WTC11 (cell line): ENCODE data around the gene OR2W1. TPM values are rescaled to one million over a fixed set of nuclear protein-coding genes. Genes with fewer than 3 reads are reported as not detected.

ENCODE experiments used
- ATAC-seq: fragments of 200-7000 bp; cut with Tn5 transposase; 2 replicates; pipeline ENCODE4 v1.10.0; 2021; ENCODE audit warnings: mild to moderate bottlenecking, moderate library complexity
- CTCF ChIA-PET: fragments of 300-600 bp; sonication (Branson Sonifier 250); formaldehyde crosslinking; loops from one replicate; lab custom pipeline; 2021; ENCODE audit warnings: antibody characterized with exemption; lab: Charles Lee
- POLR2A ChIA-PET: fragments of 350-600 bp; sonication (Branson Sonifier 250); formaldehyde crosslinking; loops from one replicate; lab custom pipeline; 2021; ENCODE audit warnings: antibody characterized with exemption; lab: Charles Lee
- DNase-seq: peaks from one replicate; pipeline ENCODE4 v3.0.0; 2021; ENCODE audit warnings: low spot score
- H3K27ac Mint-ChIP-seq: 2 replicates; pipeline ENCODE4 v1.8.0; 2021; ENCODE audit warnings: mixed read lengths
- H3K27me3 Mint-ChIP-seq: 2 replicates; pipeline ENCODE4 v1.8.0; 2021; ENCODE audit warnings: low read depth, mild to moderate bottlenecking, moderate library complexity, mixed read lengths
- H3K36me3 Mint-ChIP-seq: 2 replicates; pipeline ENCODE4 v1.8.0; 2021; ENCODE audit warnings: mixed read lengths
- H3K4me1 Mint-ChIP-seq: 2 replicates; pipeline ENCODE4 v1.8.0; 2022; ENCODE audit warnings: mixed read lengths
- H3K4me3 Mint-ChIP-seq: 2 replicates; pipeline ENCODE4 v1.8.0; 2021; ENCODE audit warnings: mild to moderate bottlenecking, moderate library complexity, mixed read lengths
- H3K9me3 Mint-ChIP-seq: 2 replicates; pipeline ENCODE4 v1.8.0; 2021; ENCODE audit warnings: mixed read lengths
- ATF1 ChIP-seq: sonication (generic); formaldehyde crosslinking; IDR thresholded peaks from 2 replicates; pipeline ENCODE4 v1.8.1; 2023; ENCODE audit warnings: mild to moderate bottlenecking, moderate library complexity, missing genetic modification reagents
- ATF2 ChIP-seq: sonication (generic); formaldehyde crosslinking; IDR thresholded peaks from 2 replicates; pipeline ENCODE4 v1.8.1; 2022; ENCODE audit warnings: low read depth, missing genetic modification reagents, borderline replicate concordance
- CREM ChIP-seq: sonication (generic); formaldehyde crosslinking; IDR thresholded peaks from 2 replicates; pipeline ENCODE4 v1.8.1; 2022; ENCODE audit warnings: mild to moderate bottlenecking, missing genetic modification reagents, moderate library complexity
- EMX1 ChIP-seq: fragments of 250-450 bp; sonication (Bioruptor Pico); IDR thresholded peaks from 2 replicates; pipeline ENCODE4 v1.8.0; 2021; ENCODE audit warnings: mild to moderate bottlenecking
- ETV6 ChIP-seq: sonication (generic); formaldehyde crosslinking; IDR thresholded peaks from 2 replicates; pipeline ENCODE4 v1.8.1; 2022; ENCODE audit warnings: mild to moderate bottlenecking, missing genetic modification reagents
- FOXP1 ChIP-seq: sonication (generic); formaldehyde crosslinking; IDR thresholded peaks from 2 replicates; pipeline ENCODE4 v1.8.0; 2022; ENCODE audit warnings: missing genetic modification reagents, mild to moderate bottlenecking, moderate library complexity, borderline replicate concordance
- IRF2 ChIP-seq: sonication (generic); formaldehyde crosslinking; IDR thresholded peaks from 2 replicates; pipeline ENCODE4 v1.8.0; 2022; ENCODE audit warnings: low read depth, missing genetic modification reagents, borderline replicate concordance
- MAX ChIP-seq: sonication (generic); formaldehyde crosslinking; IDR thresholded peaks from 2 replicates; pipeline ENCODE4 v1.8.0; 2022; ENCODE audit warnings: mild to moderate bottlenecking, missing genetic modification reagents
- MLX ChIP-seq: sonication (generic); formaldehyde crosslinking; IDR thresholded peaks from 2 replicates; pipeline ENCODE4 v1.8.1; 2023; ENCODE audit warnings: mild to moderate bottlenecking, missing genetic modification reagents, moderate library complexity
- NFYB ChIP-seq: sonication (generic); formaldehyde crosslinking; conservative IDR thresholded peaks from 2 replicates; pipeline ENCODE4 v1.8.0; 2022; ENCODE audit warnings: low read depth, missing genetic modification reagents
- NR1H2 ChIP-seq: sonication (generic); formaldehyde crosslinking; IDR thresholded peaks from 2 replicates; pipeline ENCODE4 v1.9.0; 2021; ENCODE audit warnings: mild to moderate bottlenecking, moderate library complexity, missing genetic modification reagents
- NR2C2 ChIP-seq: sonication (generic); formaldehyde crosslinking; IDR thresholded peaks from 2 replicates; pipeline ENCODE4 v1.8.0; 2022; ENCODE audit warnings: mild to moderate bottlenecking, missing genetic modification reagents
- NR3C1 ChIP-seq: sonication (generic); formaldehyde crosslinking; conservative IDR thresholded peaks from 2 replicates; pipeline ENCODE4 v1.8.1; 2023; ENCODE audit warnings: low read depth, mild to moderate bottlenecking, missing genetic modification reagents
- PRRX2 ChIP-seq: fragments of 250-450 bp; sonication (Bioruptor Pico); IDR thresholded peaks from 2 replicates; pipeline ENCODE4 v1.8.0; 2021; ENCODE audit warnings: mild to moderate bottlenecking
- SMAD3 ChIP-seq: sonication (generic); formaldehyde crosslinking; IDR thresholded peaks from 2 replicates; pipeline ENCODE4 v1.8.0; 2022; ENCODE audit warnings: missing genetic modification reagents, mild to moderate bottlenecking, borderline replicate concordance
- USF1 ChIP-seq: sonication (generic); formaldehyde crosslinking; IDR thresholded peaks from 2 replicates; pipeline ENCODE4 v1.8.0; 2022; ENCODE audit warnings: mild to moderate bottlenecking, missing genetic modification reagents
- USF2 ChIP-seq: sonication (generic); formaldehyde crosslinking; IDR thresholded peaks from 2 replicates; pipeline ENCODE4 v1.8.1; 2023; ENCODE audit warnings: mild to moderate bottlenecking, missing genetic modification reagents, moderate library complexity
- ZBTB21 ChIP-seq: sonication (generic); formaldehyde crosslinking; IDR thresholded peaks from 2 replicates; pipeline ENCODE4 v1.8.1; 2023; ENCODE audit warnings: mild to moderate bottlenecking, missing genetic modification reagents, borderline replicate concordance
- ZNF121 ChIP-seq: sonication (generic); formaldehyde crosslinking; IDR thresholded peaks from 2 replicates; pipeline ENCODE4 v1.8.0; 2023; ENCODE audit warnings: missing genetic modification reagents
- ZNF512 ChIP-seq: sonication (generic); formaldehyde crosslinking; IDR thresholded peaks from 2 replicates; pipeline ENCODE4 v1.8.1; 2022; ENCODE audit warnings: missing genetic modification reagents, borderline replicate concordance
- ZSCAN18 ChIP-seq: fragments of 250-450 bp; sonication (Bioruptor Pico); IDR thresholded peaks from 2 replicates; pipeline ENCODE4 v2.1.2; 2022; ENCODE audit warnings: mild to moderate bottlenecking, moderate library complexity
- total RNA-seq: library from RNA; stranded (reverse); gene quantifications from 3 replicates; pipeline ENCODE4 v1.2.3, GENCODE V29; 2021
- TF ChIP-seq, protein P1 (sequence below): sonication (generic); formaldehyde crosslinking; IDR thresholded peaks from 2 replicates; pipeline ENCODE4 v1.8.1; 2022; ENCODE audit warnings: mild to moderate bottlenecking, moderate library complexity, missing genetic modification reagents

Gene OR2W1
- total RNA-seq, 1 experiment from 2014 or later, result not detected

DNA sequence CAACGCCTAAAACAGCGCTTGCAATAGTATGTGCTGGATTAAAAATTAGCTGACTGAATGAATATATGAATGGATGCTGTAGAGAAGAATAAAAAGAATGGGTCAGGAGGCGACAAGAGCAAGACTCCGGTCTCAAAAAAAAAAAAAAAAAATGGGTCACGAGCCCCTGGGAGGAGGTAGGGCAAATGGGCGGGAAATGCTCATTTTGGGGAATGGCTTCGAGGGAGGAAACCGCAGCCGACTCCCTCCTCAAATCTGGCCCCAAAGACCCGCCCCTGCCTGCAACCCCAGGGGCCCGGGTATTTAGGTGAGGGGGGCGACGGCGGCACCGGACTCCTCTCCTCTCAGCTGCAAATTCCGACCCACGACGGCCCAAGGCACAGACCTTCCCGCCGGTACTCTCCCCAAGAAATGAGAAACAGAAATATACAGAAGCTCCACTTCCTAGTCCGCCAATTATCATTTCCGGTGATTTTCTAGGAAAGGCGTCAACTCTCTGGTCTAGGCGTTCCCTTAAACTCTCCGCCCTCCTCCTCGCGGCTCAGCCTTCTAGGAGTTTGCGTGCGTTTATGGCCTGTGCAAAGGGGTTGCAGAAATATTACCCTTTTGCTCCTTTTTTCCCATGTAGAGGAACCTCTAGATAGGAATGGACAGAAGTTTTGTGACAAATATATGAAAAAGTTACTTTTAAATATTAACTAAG is 39.6 kb downstream of the OR2W1 start, which contains the start of gene ZNF311 (continued):
- TF ChIP-seq, protein P1, sequence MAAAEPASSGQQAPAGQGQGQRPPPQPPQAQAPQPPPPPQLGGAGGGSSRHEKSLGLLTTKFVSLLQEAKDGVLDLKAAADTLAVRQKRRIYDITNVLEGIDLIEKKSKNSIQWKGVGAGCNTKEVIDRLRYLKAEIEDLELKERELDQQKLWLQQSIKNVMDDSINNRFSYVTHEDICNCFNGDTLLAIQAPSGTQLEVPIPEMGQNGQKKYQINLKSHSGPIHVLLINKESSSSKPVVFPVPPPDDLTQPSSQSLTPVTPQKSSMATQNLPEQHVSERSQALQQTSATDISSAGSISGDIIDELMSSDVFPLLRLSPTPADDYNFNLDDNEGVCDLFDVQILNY, result 0 out of 2 replicates have a peak, but pooled peaks have one; percentile 21
- TF ChIP-seq USF2 (CRISPR knock-in tag) (no peak), USF1 (CRISPR knock-in tag) (no peak), ETV6 (CRISPR knock-in tag) (0 out of 2 replicates have a peak, but pooled peaks have one; percentile 43), ATF2 (CRISPR knock-in tag) (no peak), ZBTB21 (no peak), PRRX2 (no peak), CREM (CRISPR knock-in tag) (no peak), SMAD3 (CRISPR knock-in tag) (no peak), ZNF512 (no peak), NR1H2 (CRISPR knock-in tag) (no peak), ZSCAN18 (no peak), IRF2 (no peak), MAX (CRISPR knock-in tag) (peak; percentile 50; the same call in 1 of the 2 replicates)

GRCh38 chr6:28996844-28997510 is 48.0 kb downstream of the OR2W1 start:
- H3K9me3 Mint-ChIP-seq, result peaks cover 15% of the 10 kb centered on the region
- H3K36me3 Mint-ChIP-seq, result peaks cover 17% of the 10 kb centered on the region
- DNase-seq (no peak), ATAC-seq (no peak)
- ChIA-PET CTCF (interaction anchor here (0.6 to 0.7 kb wide), 2 partner anchors 28 to 29 kb away, joined by 3 read pairs; no protein-coding TSS in a partner anchor), POLR2A (no interaction called here)
- H3K4me3 Mint-ChIP-seq, result no peak overlapping the region
- no peak overlapping the region for H3K27ac Mint-ChIP-seq
- no peaks in the 10 kb centered on the region for H3K4me1 Mint-ChIP-seq
- H3K27me3 Mint-ChIP-seq, result peaks cover 20% of the 10 kb centered on the region
- TF ChIP-seq FOXP1 (CRISPR knock-in tag), result no peak
- no peak for TF ChIP-seq ATF2 (CRISPR knock-in tag)
- TF ChIP-seq USF1 (CRISPR knock-in tag), result no peak
- no peak for TF ChIP-seq NFYB (CRISPR knock-in tag)
- no peak for TF ChIP-seq ATF1 (CRISPR knock-in tag)
- TF ChIP-seq MLX (CRISPR knock-in tag), result no peak
- TF ChIP-seq NR2C2, result no peak
- TF ChIP-seq ZNF121 (CRISPR knock-in tag), result no peak
- TF ChIP-seq NR3C1 (CRISPR knock-in tag), result no peak
- no peak for TF ChIP-seq ZSCAN18
- no peak for TF ChIP-seq EMX1 (CRISPR knock-in tag)
